GM12891 (cell line): ENCODE results near the gene CD59.

ENCODE experiments used
- POLR2AphosphoS5 ChIP-seq: IDR thresholded peaks from 2 replicates; pipeline ENCODE4 v1.6.1; 2011; ENCODE audit warnings: low read depth, low read length, control low read depth
- POU2F2 ChIP-seq: IDR thresholded peaks from 2 replicates; pipeline ENCODE4 v1.6.1; 2011; ENCODE audit warnings: low read depth, mild to moderate bottlenecking, control low read depth, low read length, moderate library complexity
- TAF1 ChIP-seq: IDR thresholded peaks from 2 replicates; pipeline ENCODE4 v1.6.1; 2011; ENCODE audit warnings: low read depth, low read length, control low read depth

GRCh38 chr11:33741806-33742205 is 5.6 kb upstream of the CD59 start:
- TF ChIP-seq POLR2AphosphoS5 (no peak), POU2F2 (no peak), TAF1 (no peak)
